WI38 (cell line): Measurements from ENCODE around the gene LRRC52.

Source experiments
- H3K4me3 ChIP-seq: 2 replicates; pipeline ENCODE4 v1.5.1; 2011; ENCODE audit warnings: low read depth, mild to moderate bottlenecking, control low read depth, low read length
- CTCF ChIP-seq: IDR thresholded peaks from 2 replicates; pipeline ENCODE4 v1.5.1; 2012; ENCODE audit warnings: low read depth, mild to moderate bottlenecking, control low read depth, low read length

LRRC52 gene

GRCh38 chr1:165525708-165526107, 18.1 kb upstream of the LRRC52 start:
- TF ChIP-seq CTCF, result no peak
- no peak overlapping the region for H3K4me3 ChIP-seq

- no peak for TF ChIP-seq CTCF
- no peak overlapping the region for H3K4me3 ChIP-seq
Measured at GRCh38 chr1:165527251-165528007, 16.4 kb upstream of the LRRC52 start.

GRCh38 chr1:165531021-165531420, 12.8 kb upstream of the LRRC52 start:
- TF ChIP-seq CTCF, result no peak
- H3K4me3 ChIP-seq, result no peak overlapping the region

GRCh38 chr1:165532053-165532452, 11.7 kb upstream of the LRRC52 start:
- no peak overlapping the region for H3K4me3 ChIP-seq
- TF ChIP-seq CTCF, result no peak

GRCh38 chr1:165533254-165533653, 10.5 kb upstream of the LRRC52 start:
- H3K4me3 ChIP-seq, result no peak overlapping the region
- no peak for TF ChIP-seq CTCF

- no peak for TF ChIP-seq CTCF
- no peak overlapping the region for H3K4me3 ChIP-seq
Measured at GRCh38 chr1:165536016-165536415, 7.8 kb upstream of the LRRC52 start.

- H3K4me3 ChIP-seq, result no peak overlapping the region
- no peak for TF ChIP-seq CTCF
Measured at GRCh38 chr1:165537356-165538109, 6.3 kb upstream of the LRRC52 start.
